ENCODE measurements around the gene HNRNPM. TPM values are rescaled to one million over a fixed set of nuclear protein-coding genes. Genes with fewer than 3 reads are reported as not detected.

The HNRNPM gene
- total RNA-seq, 1 donor from 2014 or later, result 317 TPM

DNA sequence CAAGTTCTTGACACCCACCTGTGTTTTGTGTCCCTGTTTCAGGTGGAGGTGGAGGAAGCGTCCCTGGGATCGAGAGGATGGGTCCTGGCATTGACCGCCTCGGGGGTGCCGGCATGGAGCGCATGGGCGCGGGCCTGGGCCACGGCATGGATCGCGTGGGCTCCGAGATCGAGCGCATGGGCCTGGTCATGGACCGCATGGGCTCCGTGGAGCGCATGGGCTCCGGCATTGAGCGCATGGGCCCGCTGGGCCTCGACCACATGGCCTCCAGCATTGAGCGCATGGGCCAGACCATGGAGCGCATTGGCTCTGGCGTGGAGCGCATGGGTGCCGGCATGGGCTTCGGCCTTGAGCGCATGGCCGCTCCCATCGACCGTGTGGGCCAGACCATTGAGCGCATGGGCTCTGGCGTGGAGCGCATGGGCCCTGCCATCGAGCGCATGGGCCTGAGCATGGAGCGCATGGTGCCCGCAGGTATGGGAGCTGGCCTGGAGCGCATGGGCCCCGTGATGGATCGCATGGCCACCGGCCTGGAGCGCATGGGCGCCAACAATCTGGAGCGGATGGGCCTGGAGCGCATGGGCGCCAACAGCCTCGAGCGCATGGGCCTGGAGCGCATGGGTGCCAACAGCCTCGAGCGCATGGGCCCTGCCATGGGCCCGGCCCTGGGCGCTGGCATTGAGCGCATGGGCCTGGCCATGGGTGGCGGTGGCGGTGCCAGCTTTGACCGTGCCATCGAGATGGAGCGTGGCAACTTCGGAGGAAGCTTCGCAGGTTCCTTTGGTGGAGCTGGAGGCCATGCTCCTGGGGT, 41.0 kb downstream of the HNRNPM start:
- Mint-ChIP-seq H3K36me3 (peaks cover 25% of the 10 kb centered on the region), H3K27me3 (no peaks in the 10 kb centered on the region), H3K9me3 (no peaks in the 10 kb centered on the region), H3K4me3 (no peak overlapping the region), H3K4me1 (ENCODE audit: unreplicated experiment) (peaks cover 12% of the 10 kb centered on the region), H3K27ac (no peak overlapping the region)
- TF ChIP-seq, protein P1, sequence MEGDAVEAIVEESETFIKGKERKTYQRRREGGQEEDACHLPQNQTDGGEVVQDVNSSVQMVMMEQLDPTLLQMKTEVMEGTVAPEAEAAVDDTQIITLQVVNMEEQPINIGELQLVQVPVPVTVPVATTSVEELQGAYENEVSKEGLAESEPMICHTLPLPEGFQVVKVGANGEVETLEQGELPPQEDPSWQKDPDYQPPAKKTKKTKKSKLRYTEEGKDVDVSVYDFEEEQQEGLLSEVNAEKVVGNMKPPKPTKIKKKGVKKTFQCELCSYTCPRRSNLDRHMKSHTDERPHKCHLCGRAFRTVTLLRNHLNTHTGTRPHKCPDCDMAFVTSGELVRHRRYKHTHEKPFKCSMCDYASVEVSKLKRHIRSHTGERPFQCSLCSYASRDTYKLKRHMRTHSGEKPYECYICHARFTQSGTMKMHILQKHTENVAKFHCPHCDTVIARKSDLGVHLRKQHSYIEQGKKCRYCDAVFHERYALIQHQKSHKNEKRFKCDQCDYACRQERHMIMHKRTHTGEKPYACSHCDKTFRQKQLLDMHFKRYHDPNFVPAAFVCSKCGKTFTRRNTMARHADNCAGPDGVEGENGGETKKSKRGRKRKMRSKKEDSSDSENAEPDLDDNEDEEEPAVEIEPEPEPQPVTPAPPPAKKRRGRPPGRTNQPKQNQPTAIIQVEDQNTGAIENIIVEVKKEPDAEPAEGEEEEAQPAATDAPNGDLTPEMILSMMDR (conservative IDR thresholded peaks at IDR 0.05), result no peak
- DNase-seq (ENCODE audit: extremely low spot score, unreplicated experiment), result no peak

DNA sequence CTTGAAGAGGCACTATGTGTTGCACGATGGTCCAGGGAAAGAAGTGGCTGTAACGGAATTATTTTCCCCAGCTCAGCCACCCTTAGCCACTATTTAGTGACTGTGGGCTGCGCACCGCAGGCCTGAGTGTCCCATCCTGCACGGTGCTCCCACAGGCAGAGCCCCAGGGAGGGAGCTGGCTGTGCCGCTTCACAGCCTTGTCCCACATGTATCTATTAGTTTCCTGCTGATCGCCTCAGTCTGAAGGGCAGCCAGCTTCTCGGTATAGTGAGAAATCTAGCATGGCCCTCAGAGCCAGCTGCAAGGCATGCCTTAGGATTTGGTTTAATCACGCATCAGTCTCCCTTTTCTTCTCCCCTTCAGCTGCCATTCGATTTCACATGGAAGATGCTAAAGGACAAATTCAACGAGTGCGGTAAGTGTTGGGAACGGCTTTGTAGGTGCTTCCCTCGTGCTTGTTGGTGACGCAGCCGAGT, 41.9 kb downstream of the HNRNPM start:
- Mint-ChIP-seq H3K4me1 (ENCODE audit: unreplicated experiment) (peaks cover 4% of the 10 kb centered on the region), H3K4me3 (no peak overlapping the region), H3K27me3 (no peaks in the 10 kb centered on the region), H3K27ac (no peak overlapping the region), H3K9me3 (no peaks in the 10 kb centered on the region), H3K36me3 (peaks cover 22% of the 10 kb centered on the region)
- no peak for DNase-seq (ENCODE audit: extremely low spot score, unreplicated experiment)
- TF ChIP-seq, protein P1 (conservative IDR thresholded peaks at IDR 0.05), result no peak

DNA sequence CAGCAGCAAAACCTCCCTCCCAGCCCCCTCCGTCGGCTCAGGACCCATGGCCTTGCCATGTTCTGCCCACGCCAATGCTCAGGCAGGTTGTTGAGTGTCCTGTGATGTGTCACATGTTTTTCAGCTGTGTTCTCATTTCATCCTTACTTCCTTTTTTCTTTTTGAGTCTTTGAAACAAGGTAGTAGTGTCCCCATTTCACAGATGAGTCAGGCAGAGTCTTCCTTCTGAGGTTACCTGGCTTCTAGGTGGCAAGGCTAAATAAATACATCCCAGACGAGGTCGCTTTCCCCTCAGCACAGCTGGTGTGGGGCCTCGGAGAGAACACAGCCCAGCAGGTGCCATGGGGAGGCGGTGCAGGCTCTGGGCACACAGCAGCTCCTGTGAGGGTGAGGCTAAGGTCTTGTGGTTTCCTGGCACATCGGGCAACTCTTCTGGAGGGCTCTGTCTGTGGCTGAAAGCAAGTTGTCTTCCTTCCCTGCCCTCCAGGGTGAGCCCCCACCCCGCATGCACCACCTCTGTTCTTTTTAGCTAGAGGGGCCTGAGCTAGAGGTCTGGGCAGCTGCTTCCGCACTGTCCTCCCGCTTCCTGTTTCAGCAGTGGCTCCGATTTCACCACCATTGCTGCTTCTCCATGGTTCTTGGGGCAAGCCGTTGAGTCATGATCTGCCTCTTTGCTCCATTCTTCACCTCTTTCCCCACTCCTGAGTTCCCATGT, 42.5 kb downstream of the HNRNPM start:
- no peaks in the 10 kb centered on the region for H3K27me3 Mint-ChIP-seq
- peaks cover 4% of the 10 kb centered on the region for H3K4me1 Mint-ChIP-seq (ENCODE audit: unreplicated experiment)
- DNase-seq (ENCODE audit: extremely low spot score, unreplicated experiment), result no peak
- H3K4me3 Mint-ChIP-seq, result no peak overlapping the region
- peaks cover 22% of the 10 kb centered on the region for H3K36me3 Mint-ChIP-seq
- peak overlapping the region; percentile 54 for H3K27ac Mint-ChIP-seq
- H3K9me3 Mint-ChIP-seq, result no peaks in the 10 kb centered on the region
- TF ChIP-seq, protein P1 (conservative IDR thresholded peaks at IDR 0.05), result no peak

DNA sequence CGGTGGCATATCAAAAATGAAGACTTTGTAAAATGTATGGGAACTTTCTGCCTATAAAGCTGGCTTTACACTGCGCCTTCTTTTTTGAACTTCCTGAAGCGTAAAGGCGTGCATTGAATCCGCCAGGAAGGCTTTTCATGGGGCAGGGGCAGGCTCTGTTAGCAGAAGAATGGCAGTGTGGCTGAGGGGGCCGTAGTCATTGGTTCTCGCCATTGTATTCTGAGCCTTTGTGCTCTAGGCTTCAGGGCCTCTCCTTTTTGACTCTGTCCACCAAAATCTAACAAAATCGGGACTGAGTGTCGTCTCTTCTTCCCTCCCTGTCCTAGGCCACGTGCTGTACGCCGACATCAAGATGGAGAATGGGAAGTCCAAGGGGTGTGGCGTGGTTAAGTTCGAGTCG, 43.6 kb downstream of the HNRNPM start:
- Mint-ChIP-seq H3K4me3 (no peak overlapping the region), H3K27ac (peak overlapping the region; percentile 54), H3K9me3 (no peaks in the 10 kb centered on the region), H3K36me3 (peaks cover 17% of the 10 kb centered on the region), H3K4me1 (ENCODE audit: unreplicated experiment) (peaks cover 4% of the 10 kb centered on the region), H3K27me3 (no peaks in the 10 kb centered on the region)
- DNase-seq (ENCODE audit: extremely low spot score, unreplicated experiment), result no peak
- TF ChIP-seq, protein P1 (conservative IDR thresholded peaks at IDR 0.05), result no peak

DNA sequence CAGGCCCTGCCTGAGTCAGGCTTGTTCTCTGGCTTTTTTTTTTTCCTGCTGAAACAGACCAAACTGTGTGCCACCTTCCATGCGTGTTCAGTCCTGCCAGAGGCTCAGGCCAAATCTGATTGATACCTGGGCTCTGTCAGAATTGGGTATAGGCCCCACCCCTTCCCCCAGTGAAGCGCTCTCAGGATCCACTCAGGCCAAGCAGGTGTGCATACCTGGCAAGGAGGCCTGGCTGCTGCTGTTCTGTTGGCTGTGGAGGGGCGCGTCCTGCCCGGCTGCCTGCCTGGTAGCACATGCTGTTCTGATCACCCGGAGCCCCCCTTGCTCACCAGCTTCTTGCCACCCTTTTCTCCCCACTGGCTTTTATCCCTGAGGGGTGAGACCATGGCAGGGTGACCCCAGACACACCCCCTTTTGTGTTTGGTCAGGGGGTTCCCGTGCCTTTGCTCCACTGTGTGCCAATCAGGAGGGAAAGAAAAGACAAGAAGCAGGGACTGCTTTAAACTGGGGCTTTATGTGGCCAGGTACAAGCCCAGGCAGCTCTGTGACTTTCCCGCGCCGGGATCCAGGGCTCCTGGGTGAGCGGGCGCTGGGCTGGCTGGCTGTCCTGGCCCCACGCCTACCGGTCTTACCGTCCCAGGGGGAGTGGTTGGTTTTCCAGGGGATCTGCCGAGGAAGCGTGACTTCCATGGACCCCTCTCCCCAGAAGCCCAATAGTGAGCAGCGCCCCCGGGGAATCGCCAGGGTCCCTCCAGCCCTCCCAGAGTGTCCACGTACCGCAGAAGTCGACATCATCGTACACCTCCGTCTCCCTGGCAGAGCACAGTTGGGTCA, 45.0 kb downstream of the HNRNPM start:
- H3K9me3 Mint-ChIP-seq, result no peaks in the 10 kb centered on the region
- H3K27ac Mint-ChIP-seq, result peak overlapping the region; percentile 55

More for the DNA sequence above, 45.0 kb downstream of the HNRNPM start:
- H3K4me3 Mint-ChIP-seq, result no peak overlapping the region
- peaks cover 17% of the 10 kb centered on the region for H3K36me3 Mint-ChIP-seq
- H3K27me3 Mint-ChIP-seq, result no peaks in the 10 kb centered on the region
- DNase-seq (ENCODE audit: extremely low spot score, unreplicated experiment), result no peak
- peaks cover 4% of the 10 kb centered on the region for H3K4me1 Mint-ChIP-seq (ENCODE audit: unreplicated experiment)
- TF ChIP-seq, protein P1 (conservative IDR thresholded peaks at IDR 0.05), result no peak

Measured in type B pancreatic cell (in vitro differentiated cells).